Stomach (tissue), 4 donors: Measurements from ENCODE around the gene BOD1L1.

Experiments used
- EP300 ChIP-seq: sonication (generic); formaldehyde crosslinking; IDR thresholded peaks from one replicate; pipeline ENCODE4 v1.6.1; 2017; ENCODE audit warnings: antibody characterized with exemption
- POLR2A ChIP-seq, 4 donors: fragments of 450-650 bp; IDR thresholded peaks; one replicate each; pipeline ENCODE4 v1.6.1; 2016; ENCODE audit warnings: antibody characterized with exemption in 4 of 4, control low read depth in 2 of 4, mild to moderate bottlenecking in 1 of 4, moderate library complexity in 1 of 4
- POLR2AphosphoS5 ChIP-seq, 3 donors: sonication (generic); formaldehyde crosslinking; IDR thresholded peaks; one replicate each; pipeline ENCODE4 v1.6.1; 2016; ENCODE audit warnings: antibody characterized with exemption in 3 of 3
- TF ChIP-seq, protein P1 (sequence below), 7 experiments: fragments of 450-650 bp in 4 of 7; fragments of 200-600 bp in 3 of 7; sonication (generic) in 3 of 7; IDR thresholded peaks; one replicate each; pipeline ENCODE4 v1.5.1; 2016 to 2019; ENCODE audit warnings: antibody characterized with exemption in 7 of 7, control low read depth in 2 of 7, mild to moderate bottlenecking in 1 of 7

DNA sequence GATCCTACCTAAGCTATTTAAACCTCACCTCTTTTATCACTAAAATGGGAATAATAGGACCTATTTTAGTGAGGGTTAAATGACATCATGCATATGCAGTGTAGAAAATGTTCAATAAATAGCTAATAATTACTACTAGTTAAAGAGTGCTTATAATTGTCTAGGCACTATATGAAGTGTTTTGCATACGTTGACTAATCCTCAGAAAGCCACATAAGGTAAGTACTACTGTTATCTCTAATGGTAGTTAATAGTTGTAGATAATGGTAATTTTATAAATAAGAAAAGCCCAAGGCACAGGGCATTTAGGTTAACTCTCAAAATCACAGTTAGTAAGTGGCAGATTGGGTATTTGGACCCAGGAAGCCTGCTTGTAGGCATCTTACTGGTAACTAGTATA lies 47.4 kb upstream of the BOD1L1 start:
- TF ChIP-seq EP300 (no peak), POLR2AphosphoS5 (IDR thresholded peaks at IDR 0.05) (no peak), POLR2A (IDR thresholded peaks at IDR 0.05) (no peak)
- TF ChIP-seq, protein P1, sequence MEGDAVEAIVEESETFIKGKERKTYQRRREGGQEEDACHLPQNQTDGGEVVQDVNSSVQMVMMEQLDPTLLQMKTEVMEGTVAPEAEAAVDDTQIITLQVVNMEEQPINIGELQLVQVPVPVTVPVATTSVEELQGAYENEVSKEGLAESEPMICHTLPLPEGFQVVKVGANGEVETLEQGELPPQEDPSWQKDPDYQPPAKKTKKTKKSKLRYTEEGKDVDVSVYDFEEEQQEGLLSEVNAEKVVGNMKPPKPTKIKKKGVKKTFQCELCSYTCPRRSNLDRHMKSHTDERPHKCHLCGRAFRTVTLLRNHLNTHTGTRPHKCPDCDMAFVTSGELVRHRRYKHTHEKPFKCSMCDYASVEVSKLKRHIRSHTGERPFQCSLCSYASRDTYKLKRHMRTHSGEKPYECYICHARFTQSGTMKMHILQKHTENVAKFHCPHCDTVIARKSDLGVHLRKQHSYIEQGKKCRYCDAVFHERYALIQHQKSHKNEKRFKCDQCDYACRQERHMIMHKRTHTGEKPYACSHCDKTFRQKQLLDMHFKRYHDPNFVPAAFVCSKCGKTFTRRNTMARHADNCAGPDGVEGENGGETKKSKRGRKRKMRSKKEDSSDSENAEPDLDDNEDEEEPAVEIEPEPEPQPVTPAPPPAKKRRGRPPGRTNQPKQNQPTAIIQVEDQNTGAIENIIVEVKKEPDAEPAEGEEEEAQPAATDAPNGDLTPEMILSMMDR (IDR thresholded peaks at IDR 0.05): no peak
